GM12878 (cell line): ENCODE results near the gene PHF1. TPM values are rescaled to one million over a fixed set of nuclear protein-coding genes. Genes with fewer than 3 reads are reported as not detected.

ENCODE experiments used
- BHLHE40 ChIP-seq, 2 experiments: fragments of 450-650 bp in 1 of 2; IDR thresholded peaks; 2 replicates each; pipeline ENCODE4 v1.6.1; 2011 to 2017; ENCODE audit warnings: low read depth in 2 of 2, borderline replicate concordance in 1 of 2, improper control_type of control experiment in 1 of 2, low read length in 1 of 2, mild to moderate bottlenecking in 1 of 2
- EED ChIP-seq: sonication (generic); IDR thresholded peaks from 2 replicates; pipeline ENCODE4 v1.6.1; 2016; ENCODE audit warnings: antibody characterized with exemption, low read depth
- GABPA ChIP-seq: IDR thresholded peaks from 2 replicates; pipeline ENCODE4 v1.6.1; 2014; ENCODE audit warnings: antibody characterized with exemption, low read depth, mild to moderate bottlenecking, inconsistent platforms
- GATAD2B ChIP-seq: fragments of 450-650 bp; conservative IDR thresholded peaks from 2 replicates; pipeline ENCODE4 v1.6.1; 2017; ENCODE audit warnings: low read depth, mild to moderate bottlenecking, moderate library complexity
- IKZF1 ChIP-seq: fragments of 450-650 bp; conservative IDR thresholded peaks from 2 replicates; pipeline ENCODE4 v1.6.1; 2017; ENCODE audit warnings: antibody characterized with exemption, mild to moderate bottlenecking
- IKZF2 ChIP-seq, 2 experiments: fragments of 450-650 bp; IDR thresholded peaks; 2 replicates each; pipeline ENCODE4 v1.6.1; 2017; ENCODE audit warnings: mild to moderate bottlenecking in 2 of 2, moderate library complexity in 2 of 2
- MYC ChIP-seq: IDR thresholded peaks from 2 replicates; pipeline ENCODE4 v1.6.1; 2011; ENCODE audit warnings: mild to moderate bottlenecking, low read length, moderate library complexity, inconsistent platforms; ENCODE audit not compliant: insufficient read depth, insufficient replicate concordance, insufficient read length, severe bottlenecking
- NR2F1 ChIP-seq: fragments of 450-650 bp; conservative IDR thresholded peaks from 2 replicates; pipeline ENCODE4 v1.6.1; 2017; ENCODE audit warnings: mild to moderate bottlenecking
- POLR2A ChIP-seq: IDR thresholded peaks from 2 replicates; pipeline ENCODE4 v1.6.1; 2011; ENCODE audit warnings: low read depth, mild to moderate bottlenecking, low read length
- RAD21 ChIP-seq: IDR thresholded peaks from 2 replicates; pipeline ENCODE4 v1.6.1; 2011; ENCODE audit warnings: mild to moderate bottlenecking, low read depth, low read length, moderate library complexity; ENCODE audit not compliant: insufficient read depth
- TBL1XR1 ChIP-seq: IDR thresholded peaks from 2 replicates; pipeline ENCODE4 v1.6.1; 2012; ENCODE audit warnings: low read depth, low read length, improper control_type of control experiment
- ZNF384 ChIP-seq: IDR thresholded peaks from 2 replicates; pipeline ENCODE4 v1.6.1; 2012; ENCODE audit warnings: low read depth, mild to moderate bottlenecking, low read length, improper control_type of control experiment, borderline replicate concordance
- polyA plus RNA-seq, 11 experiments: library from polyadenylated mRNA; depleted of rRNA in 4 of 11; unstranded in 6 of 11; stranded (reverse) in 5 of 11; fragments of >200 nt; fragmentation: Nextera tagmentation in 4 of 11; fragmentation: Illumina TruSeq in 1 of 11; extraction: Ambion mirVana in 4 of 11; extraction: Trizol in 1 of 11; gene quantifications; 1 replicate in 1 of 11; 2 replicates in 10 of 11; pipeline versions ENCODE4 v1.2.1 to v1.2.3, GENCODE V29; 2011 to 2016; ENCODE audit warnings: inconsistent platforms in 2 of 11, missing spikeins in 2 of 11, low read depth in 1 of 11
- total RNA-seq, 4 experiments: library from RNA; depleted of rRNA in 3 of 4; stranded (reverse); fragments of >200 nt in 3 of 4; fragmentation: Illumina TruSeq in 1 of 4; extraction: Trizol in 1 of 4; gene quantifications; 2 replicates each; pipeline versions ENCODE4 v1.2.1 to v1.2.3, GENCODE V29; 2013 to 2021
- TF ChIP-seq, protein P1 (sequence below), 3 experiments: IDR thresholded peaks in 2 of 3; conservative IDR thresholded peaks in 1 of 3; 2 replicates each; pipeline ENCODE4 v1.5.1; 2011; ENCODE audit warnings: low read depth in 3 of 3, low read length in 3 of 3, mild to moderate bottlenecking in 3 of 3, control low read depth in 2 of 3, moderate library complexity in 2 of 3, inconsistent platforms in 1 of 3, mixed read lengths in 1 of 3; ENCODE audit not compliant: control insufficient read depth in 2 of 3, insufficient read depth in 1 of 3; ENCODE audit errors: extremely low read depth in 1 of 3
- TF ChIP-seq, protein P2 (sequence below): fragments of 450-650 bp; IDR thresholded peaks from 2 replicates; pipeline ENCODE4 v1.6.1; 2016; ENCODE audit warnings: mild to moderate bottlenecking

The PHF1 gene
- total and polyA plus RNA-seq, 10 of the 15 experiments (the other 5 are each of a cell fraction or from before 2014, with no cell fraction given), result 1.3 to 17.8 (median 6.2) TPM

DNA sequence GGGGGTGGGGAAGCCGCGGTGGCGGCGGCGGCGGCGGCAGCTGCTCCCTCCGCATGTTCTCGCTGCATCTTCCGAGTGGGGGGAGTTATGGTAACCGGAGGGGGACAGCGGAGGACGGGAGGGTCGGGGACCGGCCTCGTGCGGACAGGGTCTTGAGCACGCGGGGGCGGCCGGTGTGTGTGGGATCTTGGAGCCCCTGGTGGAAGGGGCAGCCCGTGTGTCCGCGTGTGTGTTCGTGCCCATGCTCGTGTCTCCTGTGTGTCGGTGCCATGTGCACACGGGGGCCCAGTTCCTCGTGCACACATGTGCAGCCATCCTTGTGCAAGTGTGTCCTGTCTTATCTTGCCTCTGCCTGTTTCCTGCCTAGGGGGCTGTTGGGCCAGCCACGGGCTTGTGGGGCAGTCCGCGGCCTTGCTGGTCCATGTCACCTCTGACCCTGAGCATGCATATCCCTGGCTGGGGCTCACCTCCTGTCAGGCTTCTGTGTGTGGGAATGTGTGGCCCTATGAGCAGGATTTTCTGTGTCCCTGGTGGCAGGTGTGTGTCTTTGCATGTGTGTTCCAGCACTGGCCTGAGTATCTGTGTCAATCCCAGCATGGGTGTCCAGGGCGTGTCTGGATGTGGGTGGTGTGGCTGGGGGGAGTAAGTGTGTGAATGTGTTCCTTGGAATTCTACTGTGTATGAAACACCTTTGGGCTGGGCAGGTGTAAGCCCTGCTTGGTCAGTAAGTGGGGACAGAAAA is 17.6 kb downstream of the PHF1 start (continued):
- TF ChIP-seq ZNF384 (no peak), IKZF1 (peak; percentile 29), POLR2A (0 out of 2 replicates have a peak, but pooled peaks have one; percentile 16), GATAD2B (0 out of 2 replicates have a peak, but pooled peaks have one; percentile 24), EED (peak; percentile 59; the same call in 1 of the 2 replicates), IKZF2 (IDR thresholded peaks at IDR 0.05) (0 out of 4 replicates have a peak, but pooled peaks of 1 of the 2 experiments have one; percentile 7), RAD21 (peak; percentile 20; the same call in 1 of the 2 replicates), GABPA (no peak), BHLHE40 (IDR thresholded peaks at IDR 0.05; ENCODE audit: borderline replicate concordance in 1 of 2, low read depth in 2 of 2, low read length in 1 of 2) (peak in 1 of 2 experiments; percentile 25; a peak in 2 of 4 replicates), TBL1XR1 (no peak), NR2F1 (peak; percentile 60; the same call in 1 of the 2 replicates), MYC (peak; percentile 78)
- TF ChIP-seq, protein P1, sequence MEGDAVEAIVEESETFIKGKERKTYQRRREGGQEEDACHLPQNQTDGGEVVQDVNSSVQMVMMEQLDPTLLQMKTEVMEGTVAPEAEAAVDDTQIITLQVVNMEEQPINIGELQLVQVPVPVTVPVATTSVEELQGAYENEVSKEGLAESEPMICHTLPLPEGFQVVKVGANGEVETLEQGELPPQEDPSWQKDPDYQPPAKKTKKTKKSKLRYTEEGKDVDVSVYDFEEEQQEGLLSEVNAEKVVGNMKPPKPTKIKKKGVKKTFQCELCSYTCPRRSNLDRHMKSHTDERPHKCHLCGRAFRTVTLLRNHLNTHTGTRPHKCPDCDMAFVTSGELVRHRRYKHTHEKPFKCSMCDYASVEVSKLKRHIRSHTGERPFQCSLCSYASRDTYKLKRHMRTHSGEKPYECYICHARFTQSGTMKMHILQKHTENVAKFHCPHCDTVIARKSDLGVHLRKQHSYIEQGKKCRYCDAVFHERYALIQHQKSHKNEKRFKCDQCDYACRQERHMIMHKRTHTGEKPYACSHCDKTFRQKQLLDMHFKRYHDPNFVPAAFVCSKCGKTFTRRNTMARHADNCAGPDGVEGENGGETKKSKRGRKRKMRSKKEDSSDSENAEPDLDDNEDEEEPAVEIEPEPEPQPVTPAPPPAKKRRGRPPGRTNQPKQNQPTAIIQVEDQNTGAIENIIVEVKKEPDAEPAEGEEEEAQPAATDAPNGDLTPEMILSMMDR (IDR thresholded peaks at IDR 0.05 in 2 of 3, conservative IDR thresholded peaks at IDR 0.05 in 1 of 3; ENCODE audit: control insufficient read depth in 2 of 3, extremely low read depth in 1 of 3, insufficient read depth in 1 of 3, low read depth in 3 of 3, low read length in 3 of 3), result peak; percentile 34 to 59 (median 58)
- TF ChIP-seq, protein P2, sequence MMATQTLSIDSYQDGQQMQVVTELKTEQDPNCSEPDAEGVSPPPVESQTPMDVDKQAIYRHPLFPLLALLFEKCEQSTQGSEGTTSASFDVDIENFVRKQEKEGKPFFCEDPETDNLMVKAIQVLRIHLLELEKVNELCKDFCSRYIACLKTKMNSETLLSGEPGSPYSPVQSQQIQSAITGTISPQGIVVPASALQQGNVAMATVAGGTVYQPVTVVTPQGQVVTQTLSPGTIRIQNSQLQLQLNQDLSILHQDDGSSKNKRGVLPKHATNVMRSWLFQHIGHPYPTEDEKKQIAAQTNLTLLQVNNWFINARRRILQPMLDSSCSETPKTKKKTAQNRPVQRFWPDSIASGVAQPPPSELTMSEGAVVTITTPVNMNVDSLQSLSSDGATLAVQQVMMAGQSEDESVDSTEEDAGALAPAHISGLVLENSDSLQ, result peak; percentile 67
